GM21360 (cell line): ENCODE measurements around the gene SPDYE8.
"Not testable (repeated sequence)": the region's sequence is repeated elsewhere in the genome, so short reads cannot be mapped to it uniquely, and the experiment has no call there.

Experiments used
- ATAC-seq: cut with Tn5 transposase; IDR thresholded peaks from one replicate; pipeline ENCODE4 v1.9.1; 2021; ENCODE audit warnings: mild to moderate bottlenecking, moderate library complexity; ENCODE audit not compliant: unreplicated experiment

SPDYE8 gene, protein sequence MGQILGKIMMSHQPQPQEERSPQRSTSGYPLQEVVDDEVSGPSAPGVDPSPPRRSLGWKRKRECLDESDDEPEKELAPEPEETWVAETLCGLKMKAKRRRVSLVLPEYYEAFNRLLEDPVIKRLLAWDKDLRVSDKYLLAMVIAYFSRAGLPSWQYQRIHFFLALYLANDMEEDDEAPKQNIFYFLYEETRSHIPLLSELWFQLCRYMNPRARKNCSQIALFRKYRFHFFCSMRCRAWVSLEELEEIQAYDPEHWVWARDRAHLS

DNA sequence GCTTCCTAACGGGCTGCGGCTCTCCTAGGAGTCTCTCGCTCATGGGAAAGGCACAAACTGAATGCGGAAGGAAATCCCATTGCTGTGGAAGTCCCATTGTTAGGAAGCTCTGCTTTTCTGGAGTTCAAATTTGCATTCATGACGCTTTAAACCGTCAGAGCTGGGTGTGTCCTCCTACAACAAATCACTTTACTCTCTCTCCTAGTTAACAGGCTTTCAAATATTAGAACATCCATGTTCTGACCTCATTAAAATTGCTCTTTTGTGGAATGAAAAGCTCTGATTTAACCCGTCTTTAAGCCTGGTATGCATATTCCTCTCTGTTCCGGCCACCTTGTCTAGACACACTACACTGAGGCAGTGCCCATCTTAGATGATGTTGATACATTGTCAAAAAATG, at the start of gene SPDYE8:
Gene SPDYE8 (minus strand): TSS at position 101 of the 400 bp plus-strand sequence. CDS start 1,800 bp downstream, outside the sequence.
- ATAC-seq = not testable (repeated sequence)

GRCh38 chr7:73057811-73058210, 28.2 kb upstream of the SPDYE8 start, which contains the start of gene SPDYE11:
Gene SPDYE11, minus strand, starts transcription at chr7:73057911. Its CDS starts 1,800 bp downstream, at chr7:73056111.
- not testable (repeated sequence) for ATAC-seq

DNA sequence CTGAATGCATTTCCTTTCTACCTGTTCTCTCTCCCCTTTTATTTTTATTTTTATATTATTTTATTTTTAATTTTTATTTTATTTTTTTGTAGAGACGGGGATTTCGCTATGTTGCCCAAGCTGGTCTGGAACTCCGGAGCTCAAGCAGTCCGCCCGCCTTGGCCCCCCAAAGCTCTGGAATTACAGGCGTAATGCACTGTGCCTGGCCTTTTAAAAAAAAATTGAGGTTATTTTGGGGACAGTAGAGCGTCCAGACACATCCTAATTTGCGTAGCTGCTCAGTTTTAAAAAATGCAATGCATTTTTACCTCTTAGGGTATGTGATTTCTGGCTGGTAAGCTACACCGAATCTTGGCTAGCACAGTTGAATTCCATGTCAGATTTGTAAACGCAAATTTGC, 23.1 kb downstream of the SPDYE8 start:
- not testable (repeated sequence) for ATAC-seq

- peak; percentile 67 for ATAC-seq
These were observed 23.7 kb downstream of the SPDYE8 start for GRCh38 chr7:73005693-73006447.

GRCh38 chr7:73005356-73005692, 24.2 kb downstream of the SPDYE8 start:
- peak; percentile 68 for ATAC-seq

GRCh38 chr7:72997887-72998468, 31.6 kb downstream of the SPDYE8 start:
- ATAC-seq = not testable (repeated sequence)

- not testable (repeated sequence) for ATAC-seq
These were observed 32.1 kb downstream of the SPDYE8 start for GRCh38 chr7:72997447-72997846.

- ATAC-seq = not testable (repeated sequence)
These were observed 34.1 kb downstream of the SPDYE8 start for GRCh38 chr7:72995484-72995883.

DNA sequence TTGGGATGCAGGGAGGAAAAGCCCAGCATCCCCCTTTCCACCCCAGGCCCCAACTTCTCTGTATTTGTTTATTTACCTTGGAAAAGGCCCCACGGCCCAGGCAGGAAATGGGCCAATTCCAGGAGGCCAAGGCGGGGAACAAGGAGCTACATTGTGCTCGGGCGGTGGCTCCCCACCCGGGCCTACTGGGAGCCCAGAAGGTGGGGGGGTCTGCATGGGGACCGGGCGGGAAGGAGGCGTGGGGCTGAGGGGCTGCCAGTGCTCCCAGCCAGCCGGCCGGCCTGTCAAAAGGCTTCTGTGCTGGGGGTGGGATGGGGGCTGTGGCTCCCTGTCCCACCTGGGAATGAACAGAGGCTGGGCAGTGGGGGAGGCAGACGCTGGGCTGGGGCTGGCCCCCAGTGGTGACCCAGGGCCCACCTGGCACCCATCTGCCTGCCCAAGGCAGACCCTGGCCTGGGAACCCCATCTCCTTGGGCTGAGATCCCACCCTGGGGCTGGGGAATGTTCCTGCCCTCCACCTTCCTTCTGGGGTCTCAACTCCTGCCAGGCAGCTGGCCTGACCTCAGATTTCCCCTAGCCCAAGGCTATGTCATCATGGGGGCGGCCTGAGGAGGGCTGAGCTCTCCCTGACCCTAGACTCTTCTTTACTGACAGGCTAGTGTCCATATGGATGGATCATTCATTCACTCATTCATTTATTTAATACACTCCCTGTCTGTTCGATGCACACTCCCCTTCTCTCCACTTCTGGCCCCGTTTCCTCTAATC, 39.2 kb downstream of the SPDYE8 start:
- ATAC-seq = not testable (repeated sequence)

DNA sequence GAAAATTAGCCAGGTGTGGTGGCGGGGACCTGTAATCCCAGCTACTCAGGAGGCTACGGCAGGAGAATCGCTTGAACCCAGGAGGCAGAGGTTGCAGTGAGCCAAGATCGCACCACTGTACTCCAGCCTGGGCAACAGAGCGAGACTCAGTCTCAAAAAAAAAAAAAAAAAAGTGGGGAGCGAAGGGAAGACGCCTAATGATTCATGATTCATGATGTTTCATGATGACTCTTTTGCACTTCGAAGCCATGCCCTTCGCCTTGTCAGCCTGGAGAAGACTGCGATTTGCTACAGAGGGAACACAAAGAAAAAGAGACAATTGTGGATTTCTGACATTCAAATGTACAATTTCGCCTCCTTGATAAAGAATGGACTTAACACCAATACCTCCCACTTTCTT, 47.5 kb downstream of the SPDYE8 start:
- ATAC-seq = not testable (repeated sequence)

GRCh38 chr7:72980382-72980781, 49.2 kb downstream of the SPDYE8 start:
- not testable (repeated sequence) for ATAC-seq

GRCh38 chr7:72976434-72976833, 53.1 kb downstream of the SPDYE8 start:
- not testable (repeated sequence) for ATAC-seq

DNA sequence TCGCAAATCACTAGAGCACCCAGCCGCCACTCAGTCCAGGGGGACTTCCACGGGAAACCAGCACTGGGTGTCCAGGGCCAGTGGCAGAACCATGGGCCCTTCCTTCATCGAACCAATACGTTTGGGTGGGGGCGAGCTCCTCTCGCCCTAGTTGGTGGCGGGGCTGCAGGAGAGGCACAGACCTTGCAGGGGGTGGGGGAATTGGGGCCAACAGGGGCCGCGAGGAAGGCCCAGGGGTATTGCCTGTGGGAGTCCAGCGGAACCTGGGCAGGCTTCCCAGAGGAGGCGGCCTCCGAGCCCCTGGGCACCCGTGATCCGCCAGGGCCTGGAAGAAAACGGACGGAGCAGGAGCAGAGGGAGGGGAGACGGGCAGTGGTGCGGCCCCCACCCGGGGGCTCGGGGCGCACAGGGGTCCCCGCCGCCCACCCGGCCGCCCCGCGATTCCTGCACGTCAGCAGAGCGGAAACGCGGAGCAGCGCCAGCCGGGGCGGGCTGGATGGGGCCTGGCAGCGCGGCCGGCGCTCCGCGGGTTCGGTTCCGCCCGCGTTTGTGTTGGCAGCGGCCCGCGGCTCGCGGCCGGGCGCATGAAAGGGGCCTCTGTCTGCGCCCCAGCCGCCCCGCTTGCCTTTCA, 53.8 kb downstream of the SPDYE8 start:
- not testable (repeated sequence) for ATAC-seq

DNA sequence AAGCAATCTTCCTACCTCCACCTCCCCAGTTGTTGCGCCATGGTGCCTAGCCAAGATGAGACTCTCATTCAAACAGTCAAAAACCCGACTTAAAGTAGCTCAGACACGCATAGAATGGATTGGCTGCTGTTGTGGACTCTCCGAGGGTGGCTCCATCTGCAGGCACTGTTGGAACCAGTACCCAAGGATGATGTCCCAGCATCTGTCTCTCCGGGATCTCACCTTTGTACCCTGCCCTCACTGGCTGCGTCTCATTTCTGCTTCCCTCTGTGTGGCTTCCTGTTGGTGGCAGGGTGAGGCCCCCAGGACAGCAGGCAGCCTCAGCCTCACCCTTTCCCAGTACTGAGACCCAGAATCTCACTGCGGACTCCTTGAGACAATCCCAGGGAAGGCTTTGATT, 54.8 kb downstream of the SPDYE8 start:
- not testable (repeated sequence) for ATAC-seq

GRCh38 chr7:72971505-72971904, 58.1 kb downstream of the SPDYE8 start:
- not testable (repeated sequence) for ATAC-seq
